C4-2B (cell line): ENCODE measurements around the gene RRAD.

Experiments used
- H3K27ac ChIP-seq: fragments of 450-650 bp; 2 replicates; pipeline ENCODE4 v1.5.1; 2017
- CTCF ChIP-seq: fragments of 450-650 bp; conservative IDR thresholded peaks from 2 replicates; pipeline ENCODE4 v1.5.1; 2017; ENCODE audit warnings: mild to moderate bottlenecking
- ZFX ChIP-seq: fragments of 450-650 bp; IDR thresholded peaks from 2 replicates; pipeline ENCODE4 v1.6.1; 2017

Gene RRAD

GRCh38 chr16:66927918-66928649 is 2.7 kb upstream of the RRAD start:
- no peak overlapping the region for H3K27ac ChIP-seq
- TF ChIP-seq CTCF (no peak), ZFX (no peak)

GRCh38 chr16:66926961-66927436 is 1.7 kb upstream of the RRAD start:
- no peak for TF ChIP-seq ZFX
- TF ChIP-seq CTCF, result no peak
- H3K27ac ChIP-seq, result no peak overlapping the region

- TF ChIP-seq CTCF (no peak), ZFX (no peak)
- H3K27ac ChIP-seq, result no peak overlapping the region
Measured at GRCh38 chr16:66926171-66926947, 1.0 kb upstream of the RRAD start.

GRCh38 chr16:66924527-66925321 is 611 bp downstream of the RRAD start:
- H3K27ac ChIP-seq, result no peak overlapping the region
- TF ChIP-seq ZFX (no peak), CTCF (no peak; the same call in 1 of the 2 replicates)

GRCh38 chr16:66923866-66924265 is 1.5 kb downstream of the RRAD start:
- H3K27ac ChIP-seq, result no peak overlapping the region
- TF ChIP-seq ZFX (no peak), CTCF (no peak)

GRCh38 chr16:66923247-66923731 is 2.0 kb downstream of the RRAD start:
- TF ChIP-seq ZFX (no peak), CTCF (no peak)
- no peak overlapping the region for H3K27ac ChIP-seq
